HepG2 (cell line): Measurements from ENCODE around the gene PCIF1. TPM values are rescaled to one million over a fixed set of nuclear protein-coding genes. Genes with fewer than 3 reads are reported as not detected.

Source experiments
- ARHGAP35 ChIP-seq: sonication (generic); formaldehyde crosslinking; IDR thresholded peaks from 2 replicates; pipeline ENCODE4 v1.9.0; 2022; ENCODE audit warnings: mild to moderate bottlenecking, inconsistent platforms, moderate library complexity, missing genetic modification reagents, borderline replicate concordance
- BCL6 ChIP-seq: IDR thresholded peaks from 2 replicates; pipeline ENCODE4 v1.6.1; 2016; ENCODE audit warnings: missing genetic modification reagents, missing compliant biosample characterization
- DNMT1 ChIP-seq: sonication (generic); formaldehyde crosslinking; IDR thresholded peaks from 2 replicates; pipeline ENCODE4 v1.5.1; 2020; ENCODE audit warnings: mild to moderate bottlenecking, missing genetic modification reagents
- FOXM1 ChIP-seq: sonication (generic); formaldehyde crosslinking; IDR thresholded peaks from 2 replicates; pipeline ENCODE4 v1.5.0; 2020; ENCODE audit warnings: missing genetic modification reagents
- GPN1 ChIP-seq: sonication (generic); formaldehyde crosslinking; IDR thresholded peaks from 2 replicates; pipeline ENCODE4 v1.5.1; 2020; ENCODE audit warnings: missing genetic modification reagents, borderline replicate concordance
- MXI1 ChIP-seq: IDR thresholded peaks from 3 replicates; pipeline ENCODE4 v1.6.1; 2012; ENCODE audit warnings: low read depth, low read length, inconsistent platforms, borderline replicate concordance
- NR2F2 ChIP-seq: IDR thresholded peaks from 2 replicates; pipeline ENCODE4 v1.6.1; 2012; ENCODE audit warnings: low read depth, inconsistent platforms, borderline replicate concordance
- RARG ChIP-seq: sonication (generic); formaldehyde crosslinking; IDR thresholded peaks from 2 replicates; pipeline ENCODE4 v1.4.0; 2020; ENCODE audit warnings: low read depth, mild to moderate bottlenecking, missing genetic modification reagents
- REPIN1 ChIP-seq: sonication (generic); formaldehyde crosslinking; IDR thresholded peaks from 2 replicates; pipeline ENCODE4 v1.8.0; 2022; ENCODE audit warnings: missing genetic modification reagents, low read depth, mild to moderate bottlenecking, borderline replicate concordance
- TBX3 ChIP-seq: fragments of 450-650 bp; IDR thresholded peaks from 2 replicates; pipeline ENCODE4 v1.6.1; 2017; ENCODE audit warnings: antibody characterized with exemption, mild to moderate bottlenecking, inconsistent platforms, borderline replicate concordance
- polyA plus RNA-seq, 8 experiments: library from polyadenylated mRNA; depleted of rRNA in 3 of 8; stranded (reverse) in 7 of 8; unstranded in 1 of 8; fragments of >200 nt; fragmentation: Illumina TruSeq in 4 of 8; extraction: Trizol in 4 of 8; gene quantifications; 2 replicates each; pipeline versions ENCODE4 v1.2.1 to v1.2.3, GENCODE V29; 2011 to 2016; ENCODE audit warnings: low read depth in 4 of 8, missing spikeins in 1 of 8, mixed read lengths in 1 of 8; ENCODE audit not compliant: insufficient read depth in 1 of 8
- total RNA-seq, 5 experiments: library from RNA; depleted of rRNA; stranded (reverse); fragments of >200 nt; fragmentation: Illumina TruSeq; extraction: Trizol; gene quantifications; 2 replicates each; pipeline ENCODE4 v1.2.3, GENCODE V29; 2016; ENCODE audit warnings: low read depth in 1 of 5
- TF ChIP-seq, protein P1 (sequence below): sonication (generic); formaldehyde crosslinking; IDR thresholded peaks from 2 replicates; pipeline ENCODE4 v1.4.0; 2020; ENCODE audit warnings: missing genetic modification reagents
- TF ChIP-seq, protein P2 (sequence below): sonication (generic); formaldehyde crosslinking; IDR thresholded peaks from 2 replicates; pipeline ENCODE4 v1.4.0; 2020; ENCODE audit warnings: mild to moderate bottlenecking, missing genetic modification reagents
- TF ChIP-seq, protein P3 (sequence below): sonication (generic); formaldehyde crosslinking; IDR thresholded peaks from 2 replicates; pipeline ENCODE4 v1.5.0; 2020; ENCODE audit warnings: missing genetic modification reagents
- TF ChIP-seq, protein P4 (sequence below): sonication (generic); formaldehyde crosslinking; IDR thresholded peaks from 2 replicates; pipeline ENCODE4 v1.5.0; 2020; ENCODE audit warnings: mild to moderate bottlenecking, missing genetic modification reagents, borderline replicate concordance

The PCIF1 gene
- total and polyA plus RNA-seq, 2 of the 13 experiments (the other 11 are each of a cell fraction or from before 2014, with no cell fraction given), result 20.9 to 24.4 TPM

DNA sequence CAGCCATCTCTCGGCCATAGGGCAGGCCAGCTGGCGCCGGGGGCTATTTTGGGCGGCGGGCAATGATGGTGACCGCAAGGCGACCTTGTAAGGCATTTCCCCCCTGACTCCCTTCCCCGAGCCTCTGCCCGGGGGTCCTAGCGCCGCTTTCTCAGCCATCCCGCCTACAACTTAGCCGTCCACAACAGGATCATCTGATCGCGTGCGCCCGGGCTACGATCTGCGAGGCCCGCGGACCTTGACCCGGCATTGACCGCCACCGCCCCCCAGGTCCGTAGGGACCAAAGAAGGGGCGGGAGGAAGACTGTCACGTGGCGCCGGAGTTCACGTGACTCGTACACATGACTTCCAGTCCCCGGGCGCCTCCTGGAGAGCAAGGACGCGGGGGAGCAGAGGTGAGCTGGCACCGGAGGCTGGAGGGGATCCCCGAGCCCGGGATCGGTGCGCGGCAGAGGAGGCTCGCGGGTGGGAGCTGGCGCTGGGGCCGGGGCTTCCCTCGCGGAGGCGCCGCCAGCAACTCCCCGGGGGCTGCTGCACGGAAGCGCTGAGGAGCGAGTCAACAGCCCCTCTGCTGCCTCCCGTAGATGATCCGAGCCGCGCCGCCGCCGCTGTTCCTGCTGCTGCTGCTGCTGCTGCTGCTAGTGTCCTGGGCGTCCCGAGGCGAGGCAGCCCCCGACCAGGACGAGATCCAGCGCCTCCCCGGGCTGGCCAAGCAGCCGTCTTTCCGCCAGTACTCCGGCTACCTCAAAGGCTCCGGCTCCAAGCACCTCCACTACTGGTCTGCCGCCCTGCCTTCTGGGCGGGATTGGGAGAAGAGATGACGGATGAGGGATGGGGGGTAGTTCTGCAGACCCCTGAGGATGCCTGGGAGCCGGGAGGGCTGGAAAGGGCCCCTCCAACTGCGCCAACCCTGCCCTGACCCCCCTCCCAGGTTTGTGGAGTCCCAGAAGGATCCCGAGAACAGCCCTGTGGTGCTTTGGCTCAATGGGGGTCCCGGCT lies 43.2 kb upstream of the PCIF1 start, which contains the start of the genes CTSA and NEURL2 (continued):
- TF ChIP-seq ARHGAP35 (peak; percentile 99), DNMT1 (CRISPR knock-in tag) (peak; percentile 76; the same call in 1 of the 2 replicates), BCL6 (CRISPR knock-in tag) (peak; percentile 97), TBX3 (peak; percentile 88), MXI1 (peak; percentile 98), GPN1 (CRISPR knock-in tag) (peak; percentile 27; the same call in 1 of the 2 replicates), FOXM1 (CRISPR knock-in tag) (no peak; the same call in 1 of the 2 replicates), NR2F2 (peak; percentile 80), REPIN1 (peak; percentile 100), RARG (CRISPR knock-in tag) (peak; percentile 99)
- TF ChIP-seq, protein P1, sequence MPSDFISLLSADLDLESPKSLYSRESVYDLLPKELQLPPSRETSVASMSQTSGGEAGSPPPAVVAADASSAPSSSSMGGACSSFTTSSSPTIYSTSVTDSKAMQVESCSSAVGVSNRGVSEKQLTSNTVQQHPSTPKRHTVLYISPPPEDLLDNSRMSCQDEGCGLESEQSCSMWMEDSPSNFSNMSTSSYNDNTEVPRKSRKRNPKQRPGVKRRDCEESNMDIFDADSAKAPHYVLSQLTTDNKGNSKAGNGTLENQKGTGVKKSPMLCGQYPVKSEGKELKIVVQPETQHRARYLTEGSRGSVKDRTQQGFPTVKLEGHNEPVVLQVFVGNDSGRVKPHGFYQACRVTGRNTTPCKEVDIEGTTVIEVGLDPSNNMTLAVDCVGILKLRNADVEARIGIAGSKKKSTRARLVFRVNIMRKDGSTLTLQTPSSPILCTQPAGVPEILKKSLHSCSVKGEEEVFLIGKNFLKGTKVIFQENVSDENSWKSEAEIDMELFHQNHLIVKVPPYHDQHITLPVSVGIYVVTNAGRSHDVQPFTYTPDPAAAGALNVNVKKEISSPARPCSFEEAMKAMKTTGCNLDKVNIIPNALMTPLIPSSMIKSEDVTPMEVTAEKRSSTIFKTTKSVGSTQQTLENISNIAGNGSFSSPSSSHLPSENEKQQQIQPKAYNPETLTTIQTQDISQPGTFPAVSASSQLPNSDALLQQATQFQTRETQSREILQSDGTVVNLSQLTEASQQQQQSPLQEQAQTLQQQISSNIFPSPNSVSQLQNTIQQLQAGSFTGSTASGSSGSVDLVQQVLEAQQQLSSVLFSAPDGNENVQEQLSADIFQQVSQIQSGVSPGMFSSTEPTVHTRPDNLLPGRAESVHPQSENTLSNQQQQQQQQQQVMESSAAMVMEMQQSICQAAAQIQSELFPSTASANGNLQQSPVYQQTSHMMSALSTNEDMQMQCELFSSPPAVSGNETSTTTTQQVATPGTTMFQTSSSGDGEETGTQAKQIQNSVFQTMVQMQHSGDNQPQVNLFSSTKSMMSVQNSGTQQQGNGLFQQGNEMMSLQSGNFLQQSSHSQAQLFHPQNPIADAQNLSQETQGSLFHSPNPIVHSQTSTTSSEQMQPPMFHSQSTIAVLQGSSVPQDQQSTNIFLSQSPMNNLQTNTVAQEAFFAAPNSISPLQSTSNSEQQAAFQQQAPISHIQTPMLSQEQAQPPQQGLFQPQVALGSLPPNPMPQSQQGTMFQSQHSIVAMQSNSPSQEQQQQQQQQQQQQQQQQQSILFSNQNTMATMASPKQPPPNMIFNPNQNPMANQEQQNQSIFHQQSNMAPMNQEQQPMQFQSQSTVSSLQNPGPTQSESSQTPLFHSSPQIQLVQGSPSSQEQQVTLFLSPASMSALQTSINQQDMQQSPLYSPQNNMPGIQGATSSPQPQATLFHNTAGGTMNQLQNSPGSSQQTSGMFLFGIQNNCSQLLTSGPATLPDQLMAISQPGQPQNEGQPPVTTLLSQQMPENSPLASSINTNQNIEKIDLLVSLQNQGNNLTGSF (CRISPR knock-in tag), result peak; percentile 98
- TF ChIP-seq, protein P2, sequence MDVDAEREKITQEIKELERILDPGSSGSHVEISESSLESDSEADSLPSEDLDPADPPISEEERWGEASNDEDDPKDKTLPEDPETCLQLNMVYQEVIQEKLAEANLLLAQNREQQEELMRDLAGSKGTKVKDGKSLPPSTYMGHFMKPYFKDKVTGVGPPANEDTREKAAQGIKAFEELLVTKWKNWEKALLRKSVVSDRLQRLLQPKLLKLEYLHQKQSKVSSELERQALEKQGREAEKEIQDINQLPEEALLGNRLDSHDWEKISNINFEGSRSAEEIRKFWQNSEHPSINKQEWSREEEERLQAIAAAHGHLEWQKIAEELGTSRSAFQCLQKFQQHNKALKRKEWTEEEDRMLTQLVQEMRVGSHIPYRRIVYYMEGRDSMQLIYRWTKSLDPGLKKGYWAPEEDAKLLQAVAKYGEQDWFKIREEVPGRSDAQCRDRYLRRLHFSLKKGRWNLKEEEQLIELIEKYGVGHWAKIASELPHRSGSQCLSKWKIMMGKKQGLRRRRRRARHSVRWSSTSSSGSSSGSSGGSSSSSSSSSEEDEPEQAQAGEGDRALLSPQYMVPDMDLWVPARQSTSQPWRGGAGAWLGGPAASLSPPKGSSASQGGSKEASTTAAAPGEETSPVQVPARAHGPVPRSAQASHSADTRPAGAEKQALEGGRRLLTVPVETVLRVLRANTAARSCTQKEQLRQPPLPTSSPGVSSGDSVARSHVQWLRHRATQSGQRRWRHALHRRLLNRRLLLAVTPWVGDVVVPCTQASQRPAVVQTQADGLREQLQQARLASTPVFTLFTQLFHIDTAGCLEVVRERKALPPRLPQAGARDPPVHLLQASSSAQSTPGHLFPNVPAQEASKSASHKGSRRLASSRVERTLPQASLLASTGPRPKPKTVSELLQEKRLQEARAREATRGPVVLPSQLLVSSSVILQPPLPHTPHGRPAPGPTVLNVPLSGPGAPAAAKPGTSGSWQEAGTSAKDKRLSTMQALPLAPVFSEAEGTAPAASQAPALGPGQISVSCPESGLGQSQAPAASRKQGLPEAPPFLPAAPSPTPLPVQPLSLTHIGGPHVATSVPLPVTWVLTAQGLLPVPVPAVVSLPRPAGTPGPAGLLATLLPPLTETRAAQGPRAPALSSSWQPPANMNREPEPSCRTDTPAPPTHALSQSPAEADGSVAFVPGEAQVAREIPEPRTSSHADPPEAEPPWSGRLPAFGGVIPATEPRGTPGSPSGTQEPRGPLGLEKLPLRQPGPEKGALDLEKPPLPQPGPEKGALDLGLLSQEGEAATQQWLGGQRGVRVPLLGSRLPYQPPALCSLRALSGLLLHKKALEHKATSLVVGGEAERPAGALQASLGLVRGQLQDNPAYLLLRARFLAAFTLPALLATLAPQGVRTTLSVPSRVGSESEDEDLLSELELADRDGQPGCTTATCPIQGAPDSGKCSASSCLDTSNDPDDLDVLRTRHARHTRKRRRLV (CRISPR knock-in tag), result peak; percentile 96
- TF ChIP-seq, protein P3, sequence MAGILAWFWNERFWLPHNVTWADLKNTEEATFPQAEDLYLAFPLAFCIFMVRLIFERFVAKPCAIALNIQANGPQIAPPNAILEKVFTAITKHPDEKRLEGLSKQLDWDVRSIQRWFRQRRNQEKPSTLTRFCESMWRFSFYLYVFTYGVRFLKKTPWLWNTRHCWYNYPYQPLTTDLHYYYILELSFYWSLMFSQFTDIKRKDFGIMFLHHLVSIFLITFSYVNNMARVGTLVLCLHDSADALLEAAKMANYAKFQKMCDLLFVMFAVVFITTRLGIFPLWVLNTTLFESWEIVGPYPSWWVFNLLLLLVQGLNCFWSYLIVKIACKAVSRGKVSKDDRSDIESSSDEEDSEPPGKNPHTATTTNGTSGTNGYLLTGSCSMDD, result peak; percentile 57; the same call in 1 of the 2 replicates
- TF ChIP-seq, protein P4, sequence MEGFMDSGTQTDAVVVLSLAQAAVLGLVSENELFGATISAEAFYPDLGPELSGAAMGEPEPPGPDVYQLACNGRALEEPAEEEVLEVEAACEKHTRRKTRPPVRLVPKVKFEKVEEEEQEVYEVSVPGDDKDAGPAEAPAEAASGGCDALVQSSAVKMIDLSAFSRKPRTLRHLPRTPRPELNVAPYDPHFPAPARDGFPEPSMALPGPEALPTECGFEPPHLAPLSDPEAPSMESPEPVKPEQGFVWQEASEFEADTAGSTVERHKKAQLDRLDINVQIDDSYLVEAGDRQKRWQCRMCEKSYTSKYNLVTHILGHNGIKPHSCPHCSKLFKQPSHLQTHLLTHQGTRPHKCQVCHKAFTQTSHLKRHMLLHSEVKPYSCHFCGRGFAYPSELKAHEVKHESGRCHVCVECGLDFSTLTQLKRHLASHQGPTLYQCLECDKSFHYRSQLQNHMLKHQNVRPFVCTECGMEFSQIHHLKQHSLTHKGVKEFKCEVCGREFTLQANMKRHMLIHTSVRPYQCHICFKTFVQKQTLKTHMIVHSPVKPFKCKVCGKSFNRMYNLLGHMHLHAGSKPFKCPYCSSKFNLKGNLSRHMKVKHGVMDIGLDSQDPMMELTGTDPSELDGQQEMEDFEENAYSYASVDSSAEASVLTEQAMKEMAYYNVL (CRISPR knock-in tag), result peak; percentile 96; the same call in 1 of the 2 replicates
